Epithelial cell of prostate (primary cell): ENCODE results near the gene ARAP3.

Experiments
- DNase-seq: peaks from one replicate; pipeline ENCODE4 v3.0.0-alpha.2; 2011; ENCODE audit warnings: low read depth, low spot score
- H3K27ac ChIP-seq: fragments of 450-650 bp; 2 replicates; pipeline ENCODE4 v1.5.1; 2017; ENCODE audit warnings: mild to moderate bottlenecking

The ARAP3 gene

DNA sequence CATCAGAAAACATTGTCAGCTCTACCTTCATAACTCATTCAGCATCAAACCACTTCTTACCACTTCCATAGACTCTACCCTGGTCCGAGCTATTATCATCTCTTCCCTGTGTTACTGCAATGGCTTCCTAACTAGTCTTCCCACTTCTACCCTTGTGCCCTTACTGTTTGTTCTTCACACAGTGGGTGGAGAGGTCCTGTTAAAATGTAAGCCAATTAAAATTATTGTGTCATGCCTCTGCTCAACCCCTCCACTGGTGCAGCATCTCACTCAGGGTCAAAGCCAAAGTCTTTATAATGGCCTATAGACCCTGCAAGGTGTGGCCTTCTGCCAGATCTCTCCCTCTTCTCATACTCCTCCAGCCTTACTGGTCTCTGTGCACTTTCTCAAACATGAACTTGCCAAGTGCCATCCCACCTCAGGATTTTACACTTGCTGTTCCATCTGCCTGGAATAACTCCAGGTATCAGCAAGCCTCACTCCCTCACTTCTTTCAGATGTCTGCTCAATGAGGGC, 22.8 kb upstream of the ARAP3 start:
- DNase-seq = no peak
- H3K27ac ChIP-seq = no peak overlapping the region

DNA sequence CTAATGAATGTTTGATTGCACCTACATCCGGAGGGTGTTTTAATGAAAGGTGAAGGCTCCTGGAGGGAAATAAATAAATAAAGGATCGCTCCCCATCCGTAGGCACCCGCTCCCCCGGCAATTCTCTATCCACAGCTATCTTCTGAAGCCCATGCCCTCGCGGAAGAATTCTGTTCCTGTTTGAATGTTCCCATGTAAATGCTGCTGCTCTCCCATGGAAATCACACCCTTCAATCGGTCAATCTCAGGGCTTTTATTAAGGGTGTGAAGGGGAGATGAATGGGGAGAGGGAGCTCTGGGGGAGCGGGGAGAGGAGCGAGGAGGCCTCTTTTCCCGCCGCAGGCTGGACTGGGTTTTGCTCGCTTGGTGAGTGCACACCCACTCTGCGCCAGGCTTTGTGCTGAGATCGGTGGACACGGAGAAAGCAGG, 21.1 kb upstream of the ARAP3 start:
- DNase-seq = no peak
- H3K27ac ChIP-seq = no peak overlapping the region

DNA sequence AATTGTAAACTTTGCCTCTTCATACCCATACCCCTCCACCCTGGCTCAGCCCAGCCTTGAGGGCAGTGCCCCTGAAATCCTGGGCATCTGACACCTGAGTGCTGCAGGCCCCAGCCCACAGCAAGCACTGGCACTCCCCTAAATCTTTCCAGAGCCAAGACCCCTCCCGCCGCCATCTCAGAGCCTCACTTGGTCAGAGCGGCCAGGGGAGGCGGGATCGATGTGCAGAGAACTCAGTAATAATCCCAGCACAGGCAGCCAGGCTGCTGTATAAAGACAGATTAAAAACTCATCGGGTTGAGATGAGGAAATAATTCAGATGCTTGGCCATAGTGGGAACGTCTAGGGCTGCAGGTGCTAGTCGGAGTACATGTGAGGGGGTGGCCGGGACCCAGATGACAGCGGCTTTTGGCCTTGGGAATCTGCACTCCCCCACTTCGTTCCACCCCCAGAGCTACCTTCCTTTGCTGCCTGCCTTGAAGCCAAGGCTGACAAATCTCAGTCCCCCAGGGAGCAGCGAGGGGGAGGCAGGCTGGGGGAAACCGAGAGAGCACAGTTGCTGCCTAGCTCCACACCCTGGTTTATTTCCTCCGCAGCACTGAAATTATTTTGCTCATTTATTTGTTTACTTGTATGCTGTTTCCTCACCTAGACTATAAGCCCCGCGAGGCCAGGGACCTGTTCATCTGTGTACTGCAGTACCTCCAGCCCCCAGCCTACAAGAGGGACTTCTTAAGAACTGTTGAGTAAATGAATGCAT, 19.5 kb upstream of the ARAP3 start:
- no peak for DNase-seq

DNA sequence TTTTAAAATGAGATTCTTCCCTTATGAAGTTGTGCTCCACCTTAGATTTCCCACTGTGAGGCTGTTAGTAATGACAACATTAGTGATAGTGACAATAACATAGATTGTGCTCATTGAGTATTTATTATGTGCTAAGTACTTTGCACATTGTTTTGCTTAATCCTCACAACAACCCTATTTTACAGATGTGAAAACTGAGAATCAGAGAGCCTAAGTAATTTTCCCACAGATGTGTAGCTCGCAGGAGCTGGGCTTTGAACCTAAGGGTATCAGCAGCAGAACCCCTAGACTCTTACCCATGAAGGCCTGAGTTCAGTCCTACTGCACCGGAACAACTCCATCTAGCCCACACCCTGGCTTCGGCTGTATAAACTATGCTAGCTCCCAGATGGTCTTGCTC, 15.6 kb upstream of the ARAP3 start:
- no peak overlapping the region for H3K27ac ChIP-seq
- no peak for DNase-seq

More for the DNA sequence above, 19.5 kb upstream of the ARAP3 start:
- H3K27ac ChIP-seq = no peak overlapping the region

DNA sequence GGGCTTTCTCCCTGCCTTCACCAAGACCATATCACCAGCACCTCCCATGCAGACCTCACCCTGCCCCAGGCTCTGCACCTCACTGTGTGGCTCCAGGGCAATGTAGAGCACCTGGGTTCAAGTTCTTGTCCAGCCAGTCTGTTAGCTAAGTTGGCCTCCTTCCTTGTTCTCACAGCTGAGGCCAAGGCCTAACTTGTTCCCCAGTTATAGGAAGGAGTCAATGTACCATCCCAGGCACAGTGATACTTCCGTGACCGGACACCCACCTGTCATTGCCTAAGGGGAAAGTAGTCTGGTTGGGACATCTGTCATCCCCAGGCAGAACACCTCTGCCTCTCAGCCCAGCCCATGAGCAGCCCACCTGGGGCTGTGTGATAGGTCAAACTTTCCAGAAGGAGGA, 14.4 kb upstream of the ARAP3 start:
- H3K27ac ChIP-seq = no peak overlapping the region
- DNase-seq = no peak

DNA sequence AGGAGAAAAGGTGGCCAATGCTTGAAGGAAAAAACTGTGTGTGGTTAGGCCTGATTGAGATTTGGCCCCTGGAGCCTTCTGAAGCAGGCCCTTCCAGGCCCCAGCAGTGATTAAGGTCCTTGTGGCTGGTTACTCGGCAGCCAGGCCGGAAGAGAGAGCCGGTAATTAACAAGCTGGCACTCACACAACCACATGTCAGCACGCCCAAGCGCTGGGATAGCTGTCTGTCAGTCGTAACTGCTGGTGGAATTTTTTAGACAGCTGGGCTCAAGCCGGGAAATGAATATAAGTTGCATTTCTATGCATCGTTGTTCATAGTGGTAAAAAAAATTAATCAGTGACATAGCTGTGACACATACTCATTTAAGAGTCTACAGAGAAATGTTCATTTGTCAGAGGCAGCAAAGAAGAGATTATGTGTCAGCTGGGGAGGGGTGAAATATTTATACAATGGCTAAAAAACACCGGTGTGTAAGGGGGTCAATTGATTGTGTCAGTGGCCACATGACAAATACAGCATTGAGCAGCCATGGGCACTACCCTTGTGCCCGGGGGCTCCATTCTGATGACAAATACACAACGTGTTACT, 13.7 kb upstream of the ARAP3 start:
- DNase-seq = no peak
- peak overlapping the region; percentile 32 for H3K27ac ChIP-seq

DNA sequence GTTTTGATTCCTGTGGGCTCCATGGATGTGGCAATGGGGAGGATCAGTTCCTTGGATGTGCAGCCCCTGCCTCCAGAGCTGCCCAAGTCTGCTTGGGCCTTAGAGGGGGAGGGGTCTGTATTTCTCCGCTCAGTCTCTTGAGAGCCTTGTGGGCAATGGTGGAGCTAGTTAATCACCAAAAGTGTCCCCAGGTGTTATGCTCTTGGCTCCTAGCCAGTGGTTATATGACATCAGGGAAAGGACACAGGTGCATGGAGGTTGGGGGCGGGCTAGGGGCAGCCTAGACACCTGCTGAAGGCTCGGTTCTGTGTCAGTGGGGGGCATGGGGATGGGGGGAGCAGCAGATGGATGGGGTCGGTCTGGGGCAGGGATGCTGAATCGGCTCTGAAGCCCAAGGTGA, 12.4 kb upstream of the ARAP3 start:
- no peak overlapping the region for H3K27ac ChIP-seq
- DNase-seq = no peak

DNA sequence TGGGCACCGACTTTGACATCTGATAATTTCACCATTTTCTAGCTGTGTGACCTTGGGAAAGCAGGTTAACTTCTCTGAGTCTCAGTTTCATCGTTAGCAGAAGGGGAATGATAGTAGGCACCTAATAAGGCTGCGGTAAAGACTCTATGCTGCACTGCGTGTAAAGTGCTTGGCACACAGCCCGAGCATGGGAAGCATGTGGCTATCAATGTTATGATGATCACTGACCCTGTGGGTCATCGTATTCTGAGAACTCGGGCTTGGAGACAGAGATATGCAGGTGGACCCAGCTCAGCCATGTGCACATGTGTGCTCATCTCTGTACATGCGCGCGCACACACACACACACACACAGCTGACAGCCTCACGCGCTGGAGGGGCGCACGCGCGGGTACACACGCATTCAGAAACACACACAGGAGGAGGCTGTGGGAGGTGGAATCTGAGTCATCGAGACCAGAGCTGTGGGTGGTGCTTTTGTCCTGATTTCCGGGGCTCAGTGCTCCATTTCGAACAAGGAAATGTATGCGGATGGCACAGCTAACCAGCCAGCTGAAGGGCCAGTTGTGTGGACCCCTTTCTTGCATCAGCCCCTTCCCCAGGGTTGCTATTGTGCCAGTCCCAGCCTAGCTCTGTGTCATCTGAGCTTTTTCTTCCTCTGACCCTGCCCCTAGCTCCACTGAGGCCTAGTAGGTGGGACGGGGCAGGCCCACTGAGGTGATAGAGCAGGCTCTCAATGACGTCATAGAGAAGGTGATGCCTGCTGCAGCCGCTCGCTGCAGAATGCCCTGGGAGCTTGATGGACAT, 11.1 kb upstream of the ARAP3 start:
- H3K27ac ChIP-seq = no peak overlapping the region
- DNase-seq = no peak

DNA sequence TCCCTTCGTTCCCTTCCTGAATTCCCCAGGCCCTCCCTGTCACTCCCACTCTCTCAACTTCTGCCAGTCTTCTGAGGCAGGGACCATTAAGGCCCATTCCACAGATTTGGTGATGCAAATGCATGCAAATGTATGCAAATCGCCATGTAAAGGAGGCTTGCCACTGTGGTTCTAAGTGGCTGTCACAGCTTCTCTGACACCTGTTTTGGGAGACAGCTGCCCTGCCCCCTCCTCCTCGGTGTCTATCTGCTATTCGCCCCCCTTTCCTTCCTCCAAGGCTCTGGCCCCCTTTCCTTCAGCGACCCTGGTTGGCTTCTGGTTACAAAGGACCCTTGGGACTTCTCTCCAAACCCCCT, 10.5 kb upstream of the ARAP3 start:
- no peak for DNase-seq

DNA sequence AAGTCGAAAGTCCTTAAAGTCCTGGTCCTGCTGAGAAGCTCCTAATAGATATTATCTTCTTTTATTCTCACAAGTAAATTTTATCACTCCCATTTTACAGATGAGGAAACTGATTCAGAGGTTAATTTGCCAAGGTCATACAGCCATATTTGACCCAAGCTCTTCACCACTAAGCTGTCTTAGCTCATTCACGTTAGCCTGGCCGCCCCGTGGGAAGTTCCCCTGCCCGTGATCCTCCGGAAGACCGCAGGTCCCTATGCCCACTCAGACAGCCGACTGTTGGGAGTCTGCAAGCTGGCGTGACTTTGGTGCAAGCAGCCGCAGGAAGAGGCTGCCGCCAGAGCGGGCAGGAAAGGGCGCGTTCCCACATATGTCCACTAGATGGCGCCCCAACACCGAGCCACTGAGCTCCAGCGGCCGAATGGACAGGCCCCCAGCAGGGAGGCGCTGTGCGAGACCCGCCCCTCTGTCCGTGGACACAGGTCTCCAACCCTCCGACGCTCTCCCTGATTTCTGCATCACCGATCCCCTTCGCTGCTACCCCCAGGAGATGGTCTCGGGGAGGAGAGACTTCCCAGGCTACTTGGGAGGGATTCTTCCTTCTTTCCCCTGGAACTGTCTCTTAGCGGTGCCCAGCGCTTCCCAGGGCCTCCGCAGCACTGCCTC, 10.0 kb upstream of the ARAP3 start:
- H3K27ac ChIP-seq = no peak overlapping the region
- no peak for DNase-seq

More for the DNA sequence above, 10.5 kb upstream of the ARAP3 start:
- no peak overlapping the region for H3K27ac ChIP-seq

DNA sequence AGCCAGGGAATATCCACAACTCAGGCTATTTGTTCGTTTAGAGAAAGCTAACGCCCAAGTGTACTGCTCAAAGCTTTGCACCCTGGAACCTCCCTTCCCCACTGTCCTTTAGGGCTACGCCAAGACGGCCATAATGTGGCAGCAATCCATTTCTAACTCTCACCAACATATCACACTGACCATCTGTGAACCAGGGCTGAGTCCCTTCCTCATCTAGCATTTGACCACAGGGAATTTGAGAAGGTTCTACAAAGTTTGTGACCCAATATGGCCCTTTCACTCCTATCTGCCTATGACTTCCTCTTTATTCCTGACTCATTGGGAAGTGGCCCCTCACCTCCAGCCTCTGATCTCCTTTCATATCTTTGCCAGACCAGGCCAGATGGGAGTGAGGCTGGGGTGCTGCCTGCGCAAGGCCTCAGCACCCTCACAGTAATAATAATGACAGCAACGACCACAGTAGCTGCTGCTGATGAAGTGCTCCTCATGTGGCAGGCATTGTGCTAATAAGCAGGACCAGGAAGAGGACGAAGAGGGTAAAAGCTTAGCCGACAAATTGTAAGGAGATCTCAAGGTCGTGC, 9.3 kb upstream of the ARAP3 start:
- DNase-seq = no peak
- no peak overlapping the region for H3K27ac ChIP-seq

DNA sequence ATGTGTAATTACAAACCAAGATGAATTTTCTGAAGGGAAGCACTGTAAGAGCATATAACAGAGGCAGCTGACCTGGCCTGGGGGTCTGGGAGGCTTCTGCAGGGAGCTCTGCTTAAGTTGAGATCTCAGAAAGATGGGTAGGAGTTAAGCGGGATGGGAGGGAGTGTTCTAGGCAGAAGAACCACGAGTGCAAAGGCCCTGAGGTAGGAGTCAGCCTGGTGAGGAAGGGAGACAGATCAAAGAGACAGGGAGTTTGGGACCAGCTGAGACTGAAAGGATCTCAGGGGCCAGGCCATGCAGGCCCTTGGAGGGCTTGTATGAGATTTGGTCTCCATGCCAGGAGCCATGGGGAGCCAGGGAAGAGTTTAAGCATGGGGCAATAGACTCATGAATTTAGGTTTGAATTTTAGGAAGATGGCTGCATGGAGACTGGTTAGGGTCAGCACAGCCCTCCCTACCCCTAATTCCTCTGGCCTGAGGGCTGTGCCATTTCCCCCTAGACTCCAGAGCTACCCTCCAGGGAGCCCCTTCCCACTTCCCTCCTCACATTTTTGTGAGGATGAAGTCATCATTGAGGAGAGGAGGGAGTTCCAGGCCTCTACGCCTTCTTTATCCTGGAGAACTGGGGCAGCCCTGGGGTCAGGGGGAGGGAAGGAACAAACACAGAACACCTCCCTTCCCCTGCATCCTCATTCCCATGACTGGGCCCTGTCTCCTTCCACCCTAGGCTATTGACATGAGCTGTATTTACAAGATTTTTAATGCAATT, 4.8 kb upstream of the ARAP3 start:
- no peak overlapping the region for H3K27ac ChIP-seq
- no peak for DNase-seq

DNA sequence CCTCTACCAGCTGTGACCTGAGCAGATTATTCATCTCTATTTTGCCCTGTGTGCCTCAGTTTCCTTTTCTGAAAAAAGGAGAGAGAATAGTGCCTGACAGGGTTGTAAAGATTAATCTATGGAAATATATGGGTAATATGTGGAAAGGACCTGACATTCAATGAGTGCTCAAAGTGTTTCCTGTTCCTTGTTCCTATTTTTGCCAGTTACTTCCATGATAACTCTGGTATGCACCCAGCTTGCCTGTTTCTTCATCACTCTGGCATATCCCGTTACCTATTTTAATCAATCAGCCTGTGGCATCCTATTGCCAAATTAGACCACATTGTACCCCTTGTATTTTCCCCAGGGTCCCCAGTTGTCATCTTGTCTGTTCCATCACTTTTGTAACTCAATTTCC, 3.6 kb upstream of the ARAP3 start:
- no peak overlapping the region for H3K27ac ChIP-seq
- DNase-seq = no peak

DNA sequence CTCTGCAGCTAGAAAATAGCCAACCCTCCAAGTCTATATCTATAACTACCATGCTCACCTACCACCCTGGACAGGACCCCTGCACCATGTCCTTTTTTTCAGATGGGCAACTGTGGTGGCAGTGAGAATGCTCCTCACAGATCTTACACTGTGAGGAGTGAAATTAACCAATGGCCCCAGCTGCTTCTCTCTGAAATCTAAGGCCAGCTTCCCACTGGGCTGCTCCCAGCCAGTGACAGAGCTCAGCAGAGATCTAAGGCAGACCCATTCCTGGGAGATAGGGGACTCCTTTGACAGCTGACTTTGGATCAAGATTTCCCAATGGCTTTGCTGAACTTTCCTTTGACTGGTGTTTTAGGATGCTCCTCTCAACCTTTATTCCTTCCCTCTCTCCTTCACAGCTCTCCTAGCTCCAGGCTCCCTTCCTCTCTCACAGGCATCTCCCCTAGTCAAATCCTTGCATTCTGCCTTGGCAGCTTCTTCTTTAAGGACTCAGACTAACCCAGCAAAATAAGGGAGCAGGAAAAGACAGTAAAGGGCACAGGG, 1.6 kb upstream of the ARAP3 start:
- no peak for DNase-seq
- no peak overlapping the region for H3K27ac ChIP-seq

DNA sequence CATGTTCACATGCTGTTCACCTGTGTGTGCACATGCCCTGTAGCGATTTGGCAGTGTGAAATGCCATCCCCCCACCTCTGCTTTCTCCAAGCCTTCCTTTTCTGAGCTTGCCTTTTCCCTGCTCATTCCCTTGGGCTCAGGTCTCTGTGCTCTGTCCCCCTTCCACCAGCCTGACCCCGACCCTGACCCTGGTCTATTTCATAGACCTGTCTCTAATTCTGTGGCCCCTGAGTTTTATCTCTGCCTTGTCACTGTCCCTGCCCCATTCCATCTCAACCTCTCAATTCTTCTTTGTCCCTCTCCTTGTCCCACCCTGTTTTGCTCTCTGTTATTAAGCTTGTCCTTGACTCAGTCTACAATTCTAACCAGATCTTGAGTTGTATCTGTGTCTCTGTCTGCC, 735 bp downstream of the ARAP3 start:
- H3K27ac ChIP-seq = peak overlapping the region; percentile 80

DNA sequence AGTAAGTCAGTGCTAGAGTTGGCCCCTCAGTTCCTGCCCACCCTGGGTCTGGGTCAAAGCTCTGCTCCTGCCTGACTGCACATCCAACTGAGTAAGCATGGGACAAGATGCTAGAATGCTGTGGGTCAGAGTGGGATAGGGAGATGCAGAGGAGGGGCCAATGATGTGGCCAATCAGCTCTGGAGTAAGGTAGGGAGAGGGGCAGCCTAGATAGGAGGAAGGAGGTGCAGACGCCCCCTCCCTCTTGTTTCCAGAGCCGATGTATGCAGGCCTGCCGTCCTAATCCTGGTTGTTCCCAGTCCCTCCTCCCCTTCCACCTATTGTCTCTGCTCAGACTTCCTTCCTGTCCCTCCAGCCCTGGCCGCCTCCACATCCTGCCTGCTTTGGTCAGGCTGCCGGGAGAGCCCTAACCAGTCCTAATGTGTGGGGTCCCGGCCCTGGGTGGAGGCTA, 1.3 kb downstream of the ARAP3 start:
- DNase-seq = no peak
- H3K27ac ChIP-seq = peak overlapping the region; percentile 80

More for the DNA sequence above, 735 bp downstream of the ARAP3 start:
- DNase-seq = no peak

DNA sequence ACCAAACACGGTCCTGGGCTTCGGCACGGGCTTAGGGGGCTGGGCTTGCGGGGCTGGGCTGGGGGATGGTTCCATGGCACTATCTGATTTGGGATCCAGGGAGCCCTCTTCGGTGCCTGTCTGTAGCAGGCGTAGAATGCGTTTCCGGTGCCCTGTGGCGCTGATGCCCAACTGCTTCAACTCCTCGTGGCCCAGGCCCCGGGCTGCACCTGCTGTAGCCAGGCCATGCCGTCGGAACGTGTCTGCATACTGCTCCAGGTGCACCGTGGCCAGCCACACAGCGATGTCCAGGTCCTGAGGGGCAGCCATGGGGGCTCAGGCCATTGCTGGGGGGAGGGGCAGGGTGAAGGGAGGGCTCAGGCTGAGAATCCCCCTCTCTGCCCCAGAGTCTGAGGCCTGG, 1.9 kb downstream of the ARAP3 start:
- DNase-seq = no peak
- no peak overlapping the region for H3K27ac ChIP-seq

DNA sequence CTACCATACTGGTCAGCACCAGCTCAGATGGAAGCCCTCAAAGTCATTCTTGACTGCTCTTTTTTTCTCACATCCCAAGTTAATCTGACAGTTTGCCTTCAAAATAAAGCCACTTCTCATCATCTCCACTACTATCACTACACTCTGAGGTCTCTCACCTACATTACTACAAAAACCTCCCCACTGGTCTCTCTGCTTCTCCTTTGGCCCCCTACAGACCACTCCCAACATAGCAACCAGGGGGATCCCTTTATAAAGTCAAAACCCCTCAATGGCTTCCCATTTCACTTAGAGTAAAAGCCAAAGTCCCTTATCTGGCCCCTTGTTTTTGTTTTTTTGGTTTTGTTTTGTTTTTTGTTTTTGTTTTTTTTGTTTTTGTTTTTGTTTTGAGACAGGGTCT, 4.6 kb downstream of the ARAP3 start:
- no peak overlapping the region for H3K27ac ChIP-seq
- no peak for DNase-seq

DNA sequence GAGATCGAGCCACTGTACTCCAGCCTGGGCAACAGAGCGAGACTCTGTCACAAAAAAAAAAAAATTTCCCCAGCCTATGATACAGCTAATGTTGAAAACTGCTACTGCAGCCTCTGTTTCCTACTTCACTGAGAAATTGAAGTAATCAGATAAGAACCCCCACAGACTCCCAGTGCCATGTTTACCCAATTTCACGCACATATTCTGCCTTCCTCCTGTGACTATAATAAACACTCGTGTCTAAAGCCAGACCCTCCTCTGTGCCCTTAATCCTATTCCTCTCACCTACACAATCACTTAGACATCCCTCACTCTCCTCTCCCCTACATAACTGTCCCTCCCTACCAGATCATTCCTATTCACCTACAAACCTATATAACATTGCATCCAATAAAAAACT, 6.4 kb downstream of the ARAP3 start:
- DNase-seq = no peak
- H3K27ac ChIP-seq = no peak overlapping the region
